ENCODE data around the gene ETAA1. TPM values are rescaled to one million over a fixed set of nuclear protein-coding genes. Genes with fewer than 3 reads are reported as not detected.

ETAA1 gene
- total RNA-seq, 1 donor from 2014 or later, result 33.0 TPM

DNA sequence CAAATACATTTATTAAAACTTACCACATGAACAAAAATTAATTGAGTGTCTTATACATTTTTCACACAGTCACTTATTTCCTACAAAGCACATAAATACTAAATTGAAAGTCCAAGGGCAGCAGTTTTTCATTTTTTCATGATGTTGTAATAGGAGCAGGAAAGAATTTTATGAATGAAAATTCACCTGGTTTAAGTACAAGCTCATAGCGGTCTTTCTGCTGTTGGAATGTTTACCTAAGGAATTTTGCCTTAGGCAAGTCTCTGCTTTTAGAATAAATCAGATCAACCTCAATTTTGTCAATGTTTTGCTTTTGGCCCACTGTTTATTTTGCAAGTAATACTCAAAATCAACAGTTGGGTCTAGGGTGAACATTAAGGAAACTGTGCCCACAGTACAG, 40.0 kb downstream of the ETAA1 start:
- peak; percentile 20 for DNase-seq (ENCODE audit: low spot score)

DNA sequence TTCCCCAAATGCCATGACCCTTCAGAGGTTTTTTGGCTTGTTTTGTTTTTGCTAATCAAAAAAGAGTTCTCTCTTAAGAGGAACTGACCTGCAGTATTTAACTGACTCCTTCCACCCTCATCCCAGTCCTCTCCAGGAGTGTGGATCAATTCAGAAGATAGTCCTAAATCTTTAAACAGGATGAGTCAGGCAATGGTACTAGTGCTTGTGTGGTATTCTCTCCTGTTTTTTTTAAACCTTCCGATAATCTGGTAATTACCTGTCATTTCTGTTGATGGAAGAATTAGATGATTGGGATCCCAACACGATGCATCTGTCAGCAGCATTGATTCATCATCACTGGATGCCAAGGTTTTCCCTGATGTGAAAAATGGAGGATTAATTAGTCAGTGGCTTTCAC, 41.2 kb downstream of the ETAA1 start:
- DNase-seq (ENCODE audit: low spot score), result no peak

DNA sequence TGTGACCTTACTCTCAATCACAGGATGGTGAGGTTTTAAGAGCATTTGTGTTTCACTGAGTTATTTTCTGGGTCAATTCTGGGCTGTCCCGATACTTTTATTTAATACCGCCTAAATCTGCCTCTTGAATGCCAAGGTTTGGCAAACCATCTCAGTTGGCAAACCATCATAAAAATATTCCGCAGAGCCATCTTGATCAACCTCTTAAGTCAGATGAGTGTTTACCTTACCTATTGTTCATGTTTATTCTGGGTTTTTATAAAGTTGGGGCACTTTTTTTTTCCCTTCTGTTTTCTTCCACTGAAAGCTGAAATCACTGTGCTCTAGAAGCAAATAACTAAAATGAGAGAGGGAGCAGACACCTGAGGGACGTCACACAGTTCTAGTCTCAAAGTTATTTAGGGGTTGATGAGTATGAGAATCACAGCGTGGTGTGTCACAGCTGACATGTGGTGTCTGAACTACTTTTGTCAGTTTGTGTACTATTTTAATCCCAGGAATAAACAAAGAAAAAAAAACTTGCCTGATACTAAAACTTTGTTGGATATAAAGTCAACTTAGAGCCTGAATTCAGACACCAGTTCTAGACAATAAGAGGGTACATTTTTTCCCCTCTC, 48.6 kb downstream of the ETAA1 start:
- no peak for DNase-seq (ENCODE audit: low spot score)

DNA sequence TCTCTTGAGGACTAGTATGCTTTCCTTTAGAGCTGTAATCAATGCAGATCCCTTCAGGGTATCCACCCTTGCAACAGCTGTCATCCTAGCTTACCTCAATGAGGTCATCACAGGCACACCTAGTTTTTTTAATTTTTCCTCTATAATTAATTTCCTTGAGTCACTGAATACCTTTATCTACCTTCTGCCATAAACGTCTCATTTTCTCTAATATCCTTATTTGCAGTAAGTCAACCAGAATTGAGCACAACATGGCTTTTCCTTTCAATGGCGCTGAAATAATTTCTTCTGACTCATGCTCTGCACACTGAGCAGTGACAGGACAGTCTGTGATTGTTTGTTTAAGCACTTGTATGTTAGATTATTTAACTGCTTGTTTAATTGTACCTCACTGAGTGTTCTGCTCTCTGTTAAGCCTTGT, 49.4 kb downstream of the ETAA1 start:
- peak; percentile 44 for DNase-seq (ENCODE audit: low spot score)

DNA sequence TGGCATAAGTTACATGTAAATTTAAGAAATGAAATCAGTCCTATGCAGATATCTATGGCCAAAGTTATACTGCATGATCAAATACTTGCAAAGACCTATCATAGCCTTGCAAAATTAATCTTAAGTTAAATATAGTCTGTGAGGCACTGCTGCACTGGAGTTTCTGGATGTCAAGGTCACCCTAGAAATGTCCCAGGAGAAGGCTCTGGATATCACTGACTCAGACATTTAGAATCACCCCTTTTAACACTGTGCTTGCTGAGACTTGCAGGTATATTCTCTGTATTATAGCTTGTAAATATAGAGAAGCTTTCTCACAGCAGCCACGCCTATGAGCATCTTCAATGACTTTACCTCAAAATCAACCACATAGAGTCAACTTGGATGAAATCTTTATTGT, 51.5 kb downstream of the ETAA1 start:
- no peak for DNase-seq (ENCODE audit: low spot score)

DNA sequence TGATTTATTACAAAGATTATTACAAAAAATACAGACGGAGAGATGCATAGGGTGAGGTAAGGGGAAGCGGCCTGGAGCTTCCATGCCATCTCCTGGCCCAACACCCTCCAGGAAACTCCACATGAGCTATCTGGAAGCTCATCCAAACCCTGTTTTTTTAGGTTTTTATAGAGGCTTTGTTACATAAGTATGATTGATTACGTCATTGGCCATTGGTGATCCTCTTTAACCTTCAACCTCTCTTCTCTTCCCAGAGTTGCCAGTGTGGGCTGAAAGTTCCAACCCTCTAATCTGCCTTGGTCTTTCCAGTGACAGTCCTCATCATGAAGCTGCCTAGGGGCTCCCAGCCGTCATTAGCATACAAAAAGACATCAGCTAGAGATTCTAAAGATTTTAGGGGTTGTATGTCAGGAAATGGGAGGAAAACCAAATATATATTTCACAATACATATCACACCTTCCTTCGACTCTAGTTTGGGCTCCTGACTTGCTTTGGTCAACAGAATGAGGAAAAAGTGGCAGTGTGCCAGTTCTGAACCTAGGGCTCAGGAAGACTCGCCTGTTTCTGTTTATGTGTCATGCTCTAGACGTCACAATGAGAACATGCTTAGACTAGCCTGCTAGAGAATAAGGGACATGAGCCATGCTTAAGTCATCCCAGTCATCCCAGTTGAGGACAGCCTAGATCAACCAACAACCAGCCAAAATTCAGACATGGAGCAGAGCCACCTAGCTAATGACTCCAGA, 54.1 kb downstream of the ETAA1 start:
- DNase-seq (ENCODE audit: low spot score), result peak; percentile 17

DNA sequence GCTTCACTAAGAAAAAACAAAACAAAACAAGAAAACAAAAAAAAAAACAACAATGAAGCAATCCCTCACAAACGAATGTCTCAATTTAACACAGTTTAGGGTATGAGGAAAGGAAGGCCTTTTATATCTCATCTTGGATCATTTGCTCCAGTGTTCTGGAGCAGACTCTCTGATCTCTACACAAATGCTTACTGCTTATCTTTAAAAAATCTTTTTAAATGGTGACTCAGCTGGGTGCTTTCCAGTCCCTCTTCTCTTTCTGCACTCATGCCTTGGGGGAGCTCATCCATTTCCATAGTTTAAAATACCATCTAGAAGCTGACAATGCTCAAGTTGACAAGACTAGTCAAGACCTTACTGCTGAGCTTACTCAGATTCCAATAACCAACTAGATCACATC, 56.2 kb downstream of the ETAA1 start:
- no peak for DNase-seq (ENCODE audit: low spot score)

DNA sequence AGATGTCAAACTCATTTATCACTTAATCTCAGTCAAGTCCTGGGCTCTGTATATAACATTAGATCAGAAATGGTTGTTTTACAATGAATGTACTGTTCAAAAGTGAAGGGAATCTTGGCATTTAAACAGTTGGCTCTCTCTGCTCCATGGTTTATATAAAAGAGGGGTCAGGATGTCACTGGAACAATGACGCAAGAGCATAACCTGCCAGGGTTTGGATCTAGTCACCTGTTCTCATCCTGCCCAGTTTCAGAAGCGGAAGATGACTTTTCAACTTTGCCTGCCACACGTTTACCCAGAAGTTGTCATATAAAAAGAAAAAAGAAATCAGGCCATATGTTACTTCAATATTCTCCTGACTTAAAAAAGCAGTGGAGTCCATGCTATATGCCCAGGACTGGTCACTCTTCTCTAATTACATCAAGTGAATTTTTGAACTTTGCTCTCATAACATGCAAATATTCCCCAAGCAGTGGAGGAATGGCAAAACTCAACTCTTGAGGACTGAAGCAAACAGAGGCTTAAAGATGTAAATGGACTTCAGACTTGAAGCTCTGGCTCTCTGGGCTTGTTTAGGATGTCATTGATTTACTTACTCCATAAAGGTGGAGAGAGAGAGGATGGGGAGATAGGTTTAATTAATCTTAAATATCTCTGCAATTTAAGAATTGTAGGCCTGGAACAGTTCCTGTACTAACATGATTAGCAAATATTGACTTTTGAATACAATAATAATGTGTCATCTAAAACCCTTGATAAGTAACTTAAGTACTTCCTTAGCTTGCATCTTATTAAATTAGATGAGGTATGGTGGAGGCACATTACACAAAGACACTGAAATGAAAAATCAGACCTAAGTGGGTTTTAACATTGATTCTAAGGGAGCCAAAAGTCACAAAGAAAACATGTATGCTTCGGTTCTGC, 58.3 kb downstream of the ETAA1 start:
- DNase-seq (ENCODE audit: low spot score), result no peak

DNA sequence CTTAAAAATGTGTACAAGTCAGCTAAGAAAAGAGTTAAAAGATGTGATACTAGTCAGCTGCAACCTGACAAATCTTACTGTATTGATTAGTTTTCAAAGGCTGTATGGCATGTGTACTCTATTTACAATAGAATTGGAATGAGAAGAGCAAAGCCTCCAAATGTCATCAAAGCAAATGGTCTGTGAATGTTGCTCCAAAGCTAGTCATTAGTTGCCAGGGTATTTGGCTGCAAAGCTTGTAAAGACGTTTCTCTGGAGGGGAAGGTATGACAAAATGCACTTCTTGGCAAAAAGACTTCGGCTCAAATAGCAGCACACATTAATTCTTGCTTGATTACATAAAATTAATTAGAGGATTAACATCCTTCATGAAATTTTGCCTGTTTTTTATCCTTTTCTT, 59.3 kb downstream of the ETAA1 start:
- DNase-seq (ENCODE audit: low spot score), result no peak

DNA sequence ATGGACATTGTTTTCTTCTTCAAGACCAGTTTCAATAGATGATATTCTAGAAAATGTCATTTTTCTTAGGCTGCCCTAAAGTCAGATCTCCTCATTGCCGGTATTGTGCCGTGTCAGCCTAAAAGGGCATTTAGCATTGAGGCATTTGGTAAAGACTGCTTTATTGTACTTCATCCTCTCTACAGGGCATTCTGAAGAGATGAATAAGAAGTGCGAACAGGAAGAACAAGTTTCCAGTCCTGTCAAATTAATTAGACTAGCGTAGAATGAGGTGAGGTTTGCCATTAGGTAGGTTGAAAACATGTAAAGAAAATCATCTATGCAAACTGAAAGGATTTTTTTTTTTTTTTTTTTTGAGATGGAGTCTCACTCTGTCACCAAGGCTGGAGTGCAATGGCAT, 60.6 kb downstream of the ETAA1 start:
- peak; percentile 39 for DNase-seq (ENCODE audit: low spot score)

DNA sequence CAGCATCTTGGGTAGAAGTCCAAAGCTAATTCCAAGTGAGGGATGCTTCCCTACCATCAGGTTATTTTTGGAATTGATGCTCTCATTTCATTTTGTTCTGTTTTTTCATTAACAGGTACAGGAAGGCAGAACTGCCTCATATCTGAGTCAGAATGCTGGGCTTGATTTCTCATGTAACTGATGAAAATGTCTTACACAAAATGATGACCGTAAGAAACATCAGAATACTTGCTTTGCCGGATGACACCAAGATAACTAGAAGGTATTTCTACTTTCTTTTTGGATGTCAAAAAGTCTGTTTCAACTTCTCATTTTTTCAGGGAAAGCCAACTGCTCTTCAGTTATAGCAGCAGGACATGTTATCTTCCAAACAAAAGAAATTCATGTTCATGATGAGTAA, 62.6 kb downstream of the ETAA1 start:
- DNase-seq (ENCODE audit: low spot score), result no peak
